Measurements from ENCODE around the gene STX18.

GRCh38 chr4:4577359-4577875 is 35.6 kb upstream of the STX18 start:
- TF ChIP-seq CTCF (IDR thresholded peaks at IDR 0.05) (no peak), POLR2A (IDR thresholded peaks at IDR 0.05) (no peak)

Data from thyroid gland (tissue), 4 donors.